EH (cell line): ENCODE measurements around the gene CCDC70.

Experiments used
- DNase-seq: peaks from one replicate; pipeline ENCODE4 v3.0.0-alpha.2; 2015; ENCODE audit warnings: low read depth

Gene CCDC70

DNA sequence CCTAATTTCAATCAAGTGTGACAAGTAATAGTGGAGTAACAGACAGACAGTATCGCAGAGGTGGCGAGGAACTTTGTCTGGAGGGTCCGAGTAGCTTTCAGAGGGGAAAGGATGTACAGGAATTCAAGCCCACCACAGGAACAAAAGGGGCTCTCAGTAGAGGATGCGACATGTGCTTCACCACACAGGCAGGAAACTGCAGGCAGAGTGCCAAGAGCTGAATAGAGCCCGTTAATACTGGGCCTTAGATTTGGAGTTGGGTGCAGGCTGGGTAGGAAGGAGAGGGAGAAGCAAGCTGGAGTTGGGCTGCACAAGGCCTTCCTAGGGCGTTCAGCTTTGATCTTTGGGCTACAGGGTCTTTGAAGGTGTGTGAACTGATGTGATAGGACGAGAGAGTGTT lies 1.2 kb downstream of the CCDC70 start:
- no peak for DNase-seq

DNA sequence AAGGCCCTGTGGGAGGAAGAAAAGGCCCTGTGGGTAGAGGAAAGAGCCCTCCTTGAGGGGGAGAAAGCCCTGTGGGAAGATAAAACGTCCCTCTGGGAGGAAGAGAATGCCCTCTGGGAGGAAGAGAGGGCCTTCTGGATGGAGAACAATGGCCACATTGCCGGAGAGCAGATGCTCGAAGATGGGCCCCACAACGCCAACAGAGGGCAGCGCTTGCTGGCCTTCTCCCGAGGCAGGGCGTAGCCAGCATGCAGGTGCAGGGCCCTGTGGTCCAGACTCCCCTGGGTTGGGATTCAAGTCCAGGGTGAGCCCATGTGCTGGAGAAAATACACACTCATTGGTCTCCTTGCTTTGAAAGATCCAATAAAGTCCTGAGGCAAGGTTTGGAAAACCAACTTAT lies 4.1 kb downstream of the CCDC70 start:
- DNase-seq: no peak

DNA sequence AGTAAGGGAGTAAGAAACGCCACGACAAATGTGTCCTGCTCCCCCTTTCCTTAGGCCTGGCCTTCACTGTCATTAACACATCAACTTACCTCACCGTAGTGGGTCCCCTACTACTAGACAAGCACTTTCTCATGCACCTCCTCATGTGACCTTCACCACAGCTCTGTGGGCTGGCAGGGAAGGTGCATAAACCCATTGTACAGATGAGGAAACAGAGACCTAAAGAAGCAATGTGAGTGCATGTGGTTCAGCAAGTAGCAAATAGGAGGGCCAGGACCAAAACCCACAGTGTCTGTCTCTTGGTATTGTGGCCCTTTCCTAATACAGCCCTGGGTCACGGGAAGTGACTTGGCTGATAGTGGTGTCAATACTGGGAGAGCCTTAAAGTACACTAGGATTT lies 5.3 kb downstream of the CCDC70 start:
- no peak for DNase-seq

DNA sequence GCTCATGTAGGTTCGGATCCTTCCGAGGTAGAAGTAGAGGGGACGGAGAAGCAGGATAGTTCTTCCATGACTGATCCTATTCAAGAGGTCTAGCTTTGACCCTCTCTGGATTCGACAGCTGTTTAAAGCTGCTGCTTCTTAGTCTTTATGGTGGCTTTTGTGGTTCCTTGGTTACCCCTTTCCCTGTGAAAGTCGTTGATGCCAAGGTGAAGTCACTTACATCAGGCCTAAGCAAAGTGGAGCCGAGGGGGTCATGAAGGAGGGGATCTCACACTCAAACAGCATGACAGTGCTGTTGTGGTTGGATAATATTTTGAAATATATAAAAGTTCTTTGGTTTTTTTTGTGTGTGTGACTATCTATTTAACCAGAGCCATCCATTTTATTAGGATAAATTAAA lies 8.1 kb downstream of the CCDC70 start:
- DNase-seq: no peak

DNA sequence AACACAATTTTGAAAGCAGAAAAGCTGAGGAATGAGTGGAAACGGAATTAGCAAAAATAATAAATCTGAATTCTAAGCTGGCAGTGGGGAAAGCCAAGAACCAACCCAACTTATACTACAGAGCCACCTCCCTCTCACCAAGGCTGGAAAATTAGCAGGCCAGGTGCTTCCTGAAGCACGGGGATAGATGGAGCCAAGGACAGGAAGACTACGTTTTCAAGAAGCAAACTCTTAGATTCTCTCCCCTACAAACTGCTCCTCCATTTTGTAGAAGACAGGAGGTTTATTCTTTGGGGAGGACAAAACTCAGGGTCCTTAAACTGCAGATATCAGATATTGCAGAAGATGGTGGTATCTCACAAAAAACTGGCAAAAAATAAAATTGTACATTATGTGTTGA lies 8.8 kb downstream of the CCDC70 start:
- DNase-seq: no peak

DNA sequence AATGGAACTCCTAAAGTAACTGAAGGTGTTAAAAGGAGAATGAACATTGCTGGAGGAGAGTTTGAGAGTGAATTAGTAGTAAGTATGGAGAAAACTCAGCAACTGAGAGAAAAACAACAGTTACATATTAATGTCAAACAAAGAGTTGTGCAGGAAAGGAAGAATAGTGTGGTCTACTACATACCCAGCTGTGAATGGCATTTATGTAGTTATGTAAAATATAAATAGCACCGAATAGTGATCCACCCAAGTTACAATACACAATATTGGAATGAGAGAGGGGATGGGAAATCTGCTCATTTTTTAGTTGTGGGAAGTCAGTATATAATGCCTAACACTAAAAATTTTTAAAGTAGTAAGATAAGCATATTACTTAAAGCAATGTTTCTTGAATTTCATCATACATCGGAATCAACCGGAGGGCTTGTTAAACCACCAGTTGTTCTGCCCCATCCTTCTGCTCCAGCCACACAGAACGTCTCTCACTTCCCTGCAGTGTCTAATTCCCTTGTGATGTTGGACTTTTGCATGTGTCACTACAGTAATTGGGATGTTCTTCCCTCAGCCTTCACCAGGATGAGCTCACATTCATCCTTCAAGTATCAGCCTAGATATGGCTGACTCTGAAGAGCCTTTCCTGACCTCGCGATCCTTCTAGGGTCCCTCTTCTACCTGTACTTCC lies 11.5 kb downstream of the CCDC70 start:
- no peak for DNase-seq

DNA sequence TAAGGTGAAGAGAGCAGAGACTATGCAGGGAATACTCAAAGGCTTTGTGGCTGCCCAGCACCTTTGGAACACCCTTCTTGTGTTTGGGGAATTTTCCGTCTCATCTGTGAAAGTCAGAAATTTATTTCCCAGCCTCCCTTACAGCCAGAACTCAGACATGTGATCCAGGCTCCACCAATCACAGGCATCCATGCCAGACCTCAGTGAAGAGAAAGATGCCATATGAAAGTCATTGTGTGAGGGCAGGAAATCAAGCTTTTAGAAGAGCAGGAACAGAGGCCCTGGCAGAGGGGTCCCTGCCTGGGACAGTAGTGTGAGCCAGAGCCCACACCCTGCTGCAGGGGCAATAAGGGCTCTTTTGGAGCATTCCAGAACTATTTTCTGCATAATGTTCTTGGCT lies 12.1 kb downstream of the CCDC70 start:
- peak; percentile 29 for DNase-seq

DNA sequence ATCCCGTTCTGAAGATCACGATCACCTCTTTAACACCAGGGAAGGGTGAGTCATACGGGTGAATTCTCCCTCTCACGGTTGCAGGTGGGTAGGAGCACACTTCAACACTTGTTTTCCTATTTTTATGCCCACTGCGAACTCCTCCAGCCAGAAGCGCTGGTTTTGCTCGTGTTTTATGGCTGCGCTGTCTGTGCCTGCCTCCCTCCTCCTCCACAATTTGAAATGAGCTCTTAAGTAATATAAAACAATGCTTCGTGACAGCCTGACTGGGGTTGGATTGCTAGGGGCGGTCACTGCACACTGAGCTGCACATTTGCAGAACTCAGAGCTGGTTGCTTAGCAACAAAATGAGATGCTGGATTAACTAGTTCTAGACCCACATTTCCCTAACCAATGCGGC lies 12.9 kb downstream of the CCDC70 start:
- no peak for DNase-seq

DNA sequence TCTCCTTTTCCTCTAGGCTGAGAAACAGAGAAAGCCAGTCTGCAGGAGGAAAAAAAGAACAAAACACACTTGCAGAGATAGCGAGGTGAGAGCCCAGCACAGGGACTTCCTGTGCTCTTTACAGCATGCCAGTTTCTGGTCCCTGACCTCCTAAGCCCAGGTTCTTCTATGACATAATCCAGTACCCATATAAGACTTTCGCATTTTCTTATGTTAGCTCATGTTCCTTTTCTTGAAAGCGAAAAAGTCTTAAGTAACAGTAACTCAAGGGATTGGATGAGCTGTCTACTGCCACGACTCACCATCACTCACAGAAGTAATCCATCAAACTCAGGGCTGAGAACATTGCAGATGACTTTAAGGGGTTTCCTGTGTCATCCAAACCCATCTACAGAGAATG lies 17.4 kb downstream of the CCDC70 start:
- no peak for DNase-seq

DNA sequence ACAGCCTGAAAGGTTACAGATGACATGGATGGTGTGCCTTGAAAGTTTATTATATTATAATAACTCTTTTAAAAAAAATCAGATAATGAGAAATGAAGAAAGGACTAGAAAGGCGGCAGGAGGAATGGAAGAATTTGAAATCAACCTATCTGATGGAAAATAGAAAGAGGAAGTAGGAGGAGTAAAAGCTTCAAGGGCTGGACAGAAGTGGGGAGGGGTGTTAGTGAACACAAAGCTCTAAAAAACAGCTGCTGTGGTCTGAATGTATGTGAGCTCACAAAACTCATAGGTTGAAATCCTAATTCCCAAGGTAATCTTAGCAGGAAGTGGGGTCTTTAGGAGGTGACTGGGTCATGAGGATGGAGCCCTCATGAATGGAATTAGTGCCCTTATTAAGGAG lies 19.5 kb downstream of the CCDC70 start:
- no peak for DNase-seq

DNA sequence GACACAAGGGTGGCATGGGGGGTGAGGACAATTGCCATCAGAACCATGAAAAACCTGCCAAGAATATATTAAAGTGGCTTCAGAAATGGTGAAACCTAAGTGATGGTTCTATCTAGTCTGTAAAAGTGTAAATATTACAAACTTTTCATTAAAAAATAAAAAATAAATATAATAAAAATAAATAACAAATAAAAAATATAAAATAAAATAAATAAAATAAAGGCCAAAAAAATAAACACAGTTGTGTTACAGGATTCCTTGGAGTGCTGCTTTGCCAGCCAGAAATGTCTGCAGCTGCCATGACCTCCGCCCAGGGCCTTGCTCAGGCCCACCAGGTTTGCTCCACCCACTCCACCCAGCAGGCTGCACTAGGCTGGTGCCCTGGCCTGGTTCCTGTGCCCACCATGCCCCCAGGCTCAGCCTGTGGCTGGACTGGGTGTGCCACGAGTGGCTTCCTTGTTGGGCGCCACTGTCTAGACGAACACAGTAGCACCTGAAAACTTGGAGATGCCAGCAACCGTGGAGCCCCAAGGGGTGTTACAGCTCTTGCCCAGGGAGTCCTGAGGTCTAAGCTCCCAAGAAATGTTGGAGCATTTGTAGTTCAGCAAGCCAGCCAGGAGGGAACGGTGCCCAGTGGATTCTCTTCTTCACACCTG lies 20.9 kb downstream of the CCDC70 start:
- no peak for DNase-seq

DNA sequence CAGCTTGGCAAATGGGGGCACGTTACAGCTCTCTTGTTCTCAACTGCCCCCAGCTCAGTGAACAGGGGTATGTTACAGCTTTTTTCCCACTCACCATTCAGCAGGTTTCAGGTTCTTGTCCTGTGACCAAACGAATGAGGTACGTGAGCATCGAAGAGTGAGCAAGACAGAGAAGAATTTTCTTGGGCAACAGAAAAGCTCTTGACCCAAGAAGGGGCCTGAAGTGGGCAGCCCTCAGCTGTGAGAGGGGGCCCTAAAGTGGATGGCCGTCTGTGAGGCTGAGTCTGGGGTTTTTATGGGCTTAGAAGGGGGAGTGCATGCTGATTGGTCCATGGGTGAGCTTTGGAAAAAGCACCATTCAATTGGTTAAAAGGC lies 21.4 kb downstream of the CCDC70 start:
- no peak for DNase-seq

DNA sequence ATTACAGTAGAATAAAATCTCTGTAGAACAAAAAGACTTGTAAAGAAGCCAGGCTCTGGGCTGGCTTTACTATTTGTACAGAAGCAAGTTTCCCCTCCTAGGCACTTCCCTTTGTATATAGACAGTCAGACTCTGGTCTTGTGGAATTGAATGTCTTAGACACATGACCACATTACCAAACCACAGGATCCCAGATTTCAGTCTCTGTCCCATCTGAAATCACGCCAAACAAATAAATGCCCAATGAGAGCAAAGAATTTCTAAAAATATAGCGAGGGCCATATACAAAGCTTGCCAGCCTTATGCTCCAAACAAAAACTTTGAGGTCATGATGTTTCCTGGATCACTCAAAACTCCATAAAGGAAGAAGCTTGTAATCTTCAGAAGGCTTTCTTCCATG lies 23.9 kb downstream of the CCDC70 start:
- no peak for DNase-seq

DNA sequence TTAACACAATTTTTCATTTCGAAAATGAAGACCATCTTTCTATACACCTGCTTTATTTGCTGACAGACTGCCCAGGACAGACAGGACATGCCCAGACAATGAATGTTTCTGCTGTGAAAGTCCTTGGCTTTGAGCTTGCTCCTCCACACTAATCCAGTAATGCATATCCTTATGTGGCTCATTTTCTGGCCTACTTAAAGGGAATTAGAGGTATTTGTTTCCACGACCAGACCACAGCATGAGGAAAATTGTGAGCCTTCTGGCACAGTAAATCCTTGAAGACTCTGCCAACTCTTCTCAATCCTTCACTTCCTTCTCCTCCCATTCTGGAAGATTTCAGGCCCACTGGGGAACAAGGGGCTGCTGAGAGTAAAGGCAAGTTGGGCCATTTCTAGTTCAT lies 25.7 kb downstream of the CCDC70 start:
- no peak for DNase-seq

DNA sequence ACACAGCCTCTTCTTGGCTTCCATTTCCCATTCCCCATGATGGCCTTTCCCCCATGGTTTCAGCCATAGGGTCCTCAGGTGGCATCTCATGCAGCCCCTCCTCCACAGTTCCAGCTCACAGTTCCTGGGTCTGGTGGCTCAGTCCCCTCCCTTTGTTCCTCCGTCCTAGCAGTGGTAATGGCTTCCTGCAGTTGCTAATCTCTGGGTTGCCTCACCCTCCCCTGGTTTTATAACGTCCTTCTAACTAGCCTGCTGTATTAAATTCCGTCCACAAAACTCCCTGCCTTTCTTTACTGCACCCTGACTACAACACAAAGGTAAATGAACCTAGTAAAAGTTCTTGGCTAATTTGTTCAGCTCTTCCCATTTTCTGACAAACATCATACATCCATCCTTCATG lies 30.9 kb downstream of the CCDC70 start:
- DNase-seq: no peak

DNA sequence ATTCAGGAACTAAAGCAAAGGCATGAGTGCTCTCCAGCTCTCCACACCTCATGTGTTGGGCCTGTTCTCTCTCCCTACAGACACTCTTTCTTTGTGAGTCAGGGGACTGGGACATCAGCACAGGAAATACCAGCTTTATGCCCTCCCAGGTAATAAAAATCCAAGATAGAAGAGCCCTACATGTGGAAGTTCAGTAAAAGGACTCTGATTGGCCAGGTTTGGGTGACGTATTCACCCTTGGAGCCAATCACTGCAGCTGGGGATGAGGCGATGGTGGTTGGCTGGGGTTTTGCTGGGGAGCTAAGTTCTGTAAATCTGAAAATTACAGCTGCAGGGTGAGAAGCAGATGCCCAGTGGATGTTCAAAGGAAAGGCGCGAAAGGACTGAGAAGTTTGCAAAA lies 32.5 kb downstream of the CCDC70 start:
- peak; percentile 22 for DNase-seq

DNA sequence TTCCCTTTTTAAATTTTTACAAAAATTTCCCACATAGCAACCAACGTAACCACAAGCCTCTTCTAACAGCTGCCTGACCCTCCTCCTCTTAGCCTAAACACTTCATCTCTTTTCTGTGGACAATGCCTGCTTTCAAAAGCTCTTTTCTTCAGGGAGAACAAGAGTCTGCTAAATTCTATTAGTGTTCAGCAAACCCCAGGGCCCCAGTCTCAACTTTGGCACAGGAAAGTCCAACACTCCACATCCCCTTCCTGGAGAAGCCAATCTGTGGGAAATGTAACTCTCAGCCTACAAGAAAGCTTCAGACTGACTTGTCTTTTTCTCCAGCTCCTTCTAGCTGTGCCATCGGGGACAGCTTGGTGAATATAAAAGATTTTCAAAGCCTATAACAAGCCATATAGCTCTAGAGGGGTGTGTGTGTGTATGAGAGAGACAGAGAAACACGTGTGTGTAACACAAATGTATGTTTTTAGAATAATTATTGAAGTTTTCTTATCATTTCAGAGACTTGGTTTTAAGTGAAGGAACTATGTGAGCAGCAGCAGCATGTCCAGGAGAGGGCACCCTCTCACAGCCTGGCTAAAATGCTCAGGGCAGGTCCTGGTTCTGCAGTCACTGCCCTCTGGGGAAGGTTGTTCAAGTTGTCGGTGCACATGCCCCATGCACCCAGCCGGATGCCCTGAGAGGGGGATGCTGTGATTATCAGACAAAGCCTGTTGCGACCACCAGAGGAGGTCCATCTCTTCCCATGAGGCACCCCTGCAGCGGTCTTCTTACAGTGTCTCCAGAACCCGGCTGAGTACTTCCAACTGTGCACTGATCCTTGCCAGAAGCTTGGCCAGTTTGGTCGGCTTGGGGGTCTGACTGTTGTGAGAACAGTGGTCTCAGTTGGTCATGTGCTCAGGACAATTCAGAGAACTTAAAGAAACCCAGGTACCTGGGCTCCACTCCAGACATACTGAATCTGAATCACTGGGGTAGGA lies 34.4 kb downstream of the CCDC70 start:
- DNase-seq: peak; percentile 60

DNA sequence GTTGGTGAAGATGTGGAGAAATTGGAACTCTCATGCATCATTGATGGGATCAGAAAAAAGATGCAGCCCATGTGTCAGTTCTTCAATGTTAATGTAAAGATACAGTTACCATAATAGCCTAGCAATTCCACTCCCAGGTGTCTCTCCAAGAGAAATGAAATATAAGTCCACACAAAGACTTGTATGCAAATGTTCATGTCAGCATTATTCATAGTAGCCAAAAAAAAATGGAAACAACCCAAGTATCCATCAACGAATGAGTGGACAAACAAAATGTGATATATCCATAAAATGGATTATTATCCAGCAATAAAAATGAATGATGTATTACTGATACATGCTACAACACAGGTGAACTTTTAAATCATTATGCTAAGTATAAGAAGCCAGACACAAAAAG lies 38.7 kb downstream of the CCDC70 start:
- DNase-seq: no peak

DNA sequence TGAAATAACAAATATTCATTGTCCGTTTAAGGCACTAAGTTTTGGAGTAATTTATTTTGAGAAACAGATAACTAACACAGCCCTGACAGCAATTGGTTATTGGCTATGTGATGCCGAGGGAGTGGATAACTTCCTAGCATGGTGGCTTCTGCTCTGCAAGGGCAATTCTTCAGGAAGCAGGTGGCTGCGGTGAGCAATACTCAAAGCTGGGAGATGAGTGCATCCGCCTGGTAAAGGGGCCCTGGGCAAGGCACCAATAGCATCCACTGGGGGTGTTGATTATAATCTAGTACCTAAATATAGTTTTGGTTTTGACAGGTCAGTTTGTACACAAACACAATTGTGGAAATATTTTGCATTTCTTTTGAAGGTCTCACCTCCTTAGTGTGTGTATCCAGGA lies 41.0 kb downstream of the CCDC70 start:
- no peak for DNase-seq

DNA sequence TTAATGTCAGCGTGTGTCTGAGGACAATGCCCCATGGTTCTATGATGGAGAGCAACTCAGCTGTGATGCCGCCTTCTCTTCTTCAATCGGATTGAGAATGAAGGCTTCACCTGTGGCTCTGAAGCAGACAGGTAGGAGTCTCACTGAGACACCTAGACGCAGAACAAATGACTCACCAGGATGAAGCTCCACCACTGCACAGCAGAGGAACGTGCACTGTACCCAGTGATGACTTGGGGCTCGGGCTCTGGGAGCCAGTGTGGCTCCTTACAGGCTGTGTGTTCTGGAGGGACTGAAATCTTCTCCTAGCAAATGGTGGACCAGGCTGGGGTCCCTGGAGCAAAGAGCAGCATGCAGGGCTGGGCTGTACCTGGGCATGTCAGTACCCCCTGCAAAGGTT lies 44.0 kb downstream of the CCDC70 start:
- no peak for DNase-seq

DNA sequence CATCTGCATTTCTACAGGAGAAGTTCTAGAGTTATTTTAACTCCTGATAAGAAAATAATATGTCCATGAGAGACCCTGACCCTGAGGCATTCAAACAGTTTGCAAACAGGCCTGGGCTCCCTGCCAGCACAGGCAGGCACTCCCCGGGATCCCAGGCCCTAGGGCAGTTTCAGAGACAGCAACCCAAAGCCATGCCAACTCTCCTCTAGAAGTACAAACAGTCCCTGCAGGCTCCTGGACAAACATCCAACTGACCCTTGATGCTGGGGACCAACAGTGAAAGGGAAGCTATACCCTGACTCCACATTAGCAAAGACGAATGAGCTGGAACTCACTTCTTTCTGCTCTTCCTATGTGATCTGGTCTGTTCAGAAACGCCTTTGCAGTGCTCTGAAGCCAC lies 44.8 kb downstream of the CCDC70 start:
- DNase-seq: no peak

DNA sequence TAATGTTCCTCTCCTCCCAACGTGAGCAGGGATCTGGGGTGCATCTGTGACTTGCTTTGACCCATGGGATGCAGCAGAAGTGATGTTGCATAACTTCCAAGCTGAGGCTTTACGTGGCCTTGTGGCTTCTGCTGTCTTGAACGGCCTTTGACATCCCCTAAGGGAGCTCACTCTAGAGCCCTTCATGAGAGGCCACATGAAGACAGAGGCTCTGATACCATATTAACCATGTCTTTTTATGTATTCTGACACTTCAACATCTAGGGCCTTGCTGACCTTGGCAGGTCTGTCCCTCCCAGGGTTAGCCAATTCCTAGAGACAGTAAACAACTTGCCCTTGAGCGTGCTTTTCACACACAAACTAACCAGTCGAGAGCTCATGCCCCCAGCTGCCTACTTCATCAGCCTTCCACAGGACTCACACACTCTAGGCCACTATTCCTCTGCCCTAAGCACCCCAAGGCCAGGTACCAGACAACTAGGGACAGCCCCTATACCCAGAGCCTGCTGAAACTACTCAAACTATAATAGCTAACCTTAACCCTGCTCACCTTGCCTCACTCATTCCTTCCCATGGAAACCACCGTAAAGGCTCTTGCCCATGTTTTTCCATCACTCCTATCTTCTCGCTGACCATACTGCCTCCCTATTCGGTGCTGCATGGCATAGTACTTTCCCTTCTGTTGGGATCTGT lies 45.4 kb downstream of the CCDC70 start:
- no peak for DNase-seq
